VCaP (cell line): ENCODE data around the gene GBP7.
"Not testable (repeated sequence)": the region's sequence is repeated elsewhere in the genome, so short reads cannot be mapped to it uniquely, and the experiment has no call there.

Experiments used
- H3K27ac ChIP-seq: fragments of 450-650 bp; 2 replicates; pipeline ENCODE4 v1.5.1; 2017
- CTCF ChIP-seq: fragments of 450-650 bp; conservative IDR thresholded peaks from 2 replicates; pipeline ENCODE4 v1.5.1; 2017; ENCODE audit warnings: mild to moderate bottlenecking, moderate library complexity

Gene GBP7

GRCh38 chr1:89147678-89148658 lies 27.8 kb downstream of the GBP7 start:
- H3K27ac ChIP-seq, result no peak overlapping the region
- TF ChIP-seq CTCF, result no peak

DNA sequence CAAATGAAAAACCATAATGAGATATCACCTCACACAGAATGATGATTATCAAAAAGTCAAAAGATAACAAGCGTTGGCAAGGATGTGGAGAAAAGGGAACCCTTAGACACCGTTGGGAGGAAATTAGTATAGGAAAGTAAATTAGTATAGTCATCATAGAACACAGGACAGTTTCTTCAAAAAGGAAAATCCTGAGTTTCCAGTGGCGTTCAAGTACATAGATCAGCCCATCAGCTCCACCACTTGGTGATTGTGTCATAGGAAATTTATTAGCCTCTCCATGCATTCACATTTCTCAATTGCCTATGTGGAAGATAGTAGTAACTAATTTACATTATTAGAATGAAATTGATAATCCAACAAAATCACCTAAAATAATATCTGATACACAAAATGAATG lies 29.1 kb downstream of the GBP7 start:
- TF ChIP-seq CTCF, result no peak
- no peak overlapping the region for H3K27ac ChIP-seq

GRCh38 chr1:89143484-89143883 lies 32.3 kb downstream of the GBP7 start:
- no peak overlapping the region for H3K27ac ChIP-seq
- no peak for TF ChIP-seq CTCF

DNA sequence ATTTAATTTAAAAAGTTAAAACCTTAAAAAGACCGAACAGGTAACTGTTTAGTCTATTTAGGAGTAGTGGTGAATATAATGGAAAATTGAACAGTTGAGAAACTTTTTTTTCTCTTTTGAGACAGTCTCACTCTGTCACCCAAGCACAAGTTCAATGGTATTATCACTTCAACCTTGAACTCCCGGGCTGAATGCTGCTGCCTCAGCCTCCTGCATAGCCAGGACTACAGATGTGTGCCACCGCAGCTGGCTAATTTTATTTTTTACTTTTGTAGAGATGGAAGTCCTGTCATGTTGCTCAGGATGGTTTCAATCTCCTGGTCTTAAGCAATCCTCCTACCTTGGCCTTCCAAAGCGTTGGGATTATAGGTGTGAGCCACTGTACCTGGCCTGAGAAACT lies 33.6 kb downstream of the GBP7 start:
- H3K27ac ChIP-seq, result no peak overlapping the region
- no peak for TF ChIP-seq CTCF

DNA sequence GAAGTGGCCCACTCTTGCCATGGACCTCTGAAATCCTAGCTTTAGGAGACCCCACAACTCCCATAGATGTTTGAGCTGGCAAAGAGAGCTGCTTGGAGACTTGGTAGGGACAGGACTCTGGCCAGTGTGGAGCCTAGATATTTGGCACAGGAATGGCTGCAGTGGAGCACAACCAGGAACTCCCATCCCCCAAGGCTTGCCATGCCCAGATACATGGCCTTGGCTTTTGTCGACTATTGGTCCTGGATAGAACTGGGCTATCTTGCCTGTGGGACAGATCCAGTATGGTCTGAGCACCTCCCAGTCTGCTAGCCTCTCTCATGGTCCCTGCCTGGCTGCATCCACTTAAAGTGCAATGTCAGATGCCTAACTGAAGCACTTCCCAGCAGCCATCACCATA lies 42.1 kb downstream of the GBP7 start:
- H3K27ac ChIP-seq, result no peak overlapping the region
- TF ChIP-seq CTCF, result no peak

- no peak overlapping the region for H3K27ac ChIP-seq
- no peak for TF ChIP-seq CTCF
Observed at GRCh38 chr1:89130716-89131115, 45.1 kb downstream of the GBP7 start.

DNA sequence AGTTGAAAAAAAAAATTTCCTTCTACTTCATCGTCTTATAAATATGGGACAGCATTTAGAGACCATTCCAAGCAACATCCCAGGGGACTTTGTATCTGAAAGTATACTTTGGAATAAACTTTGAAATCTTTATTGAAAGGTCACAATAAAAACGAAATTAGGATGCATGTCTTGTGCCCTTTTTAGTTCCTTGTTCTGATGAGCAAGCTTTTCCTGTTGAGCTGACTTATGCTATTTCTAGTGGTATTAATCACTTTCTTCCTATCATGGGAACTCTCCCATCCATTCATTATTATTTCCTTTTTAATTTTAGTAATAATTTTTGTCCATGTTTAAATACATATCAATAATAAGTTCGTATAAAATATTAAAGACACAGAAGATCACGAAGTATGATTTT lies 45.9 kb downstream of the GBP7 start:
- H3K27ac ChIP-seq, result no peak overlapping the region
- no peak for TF ChIP-seq CTCF

DNA sequence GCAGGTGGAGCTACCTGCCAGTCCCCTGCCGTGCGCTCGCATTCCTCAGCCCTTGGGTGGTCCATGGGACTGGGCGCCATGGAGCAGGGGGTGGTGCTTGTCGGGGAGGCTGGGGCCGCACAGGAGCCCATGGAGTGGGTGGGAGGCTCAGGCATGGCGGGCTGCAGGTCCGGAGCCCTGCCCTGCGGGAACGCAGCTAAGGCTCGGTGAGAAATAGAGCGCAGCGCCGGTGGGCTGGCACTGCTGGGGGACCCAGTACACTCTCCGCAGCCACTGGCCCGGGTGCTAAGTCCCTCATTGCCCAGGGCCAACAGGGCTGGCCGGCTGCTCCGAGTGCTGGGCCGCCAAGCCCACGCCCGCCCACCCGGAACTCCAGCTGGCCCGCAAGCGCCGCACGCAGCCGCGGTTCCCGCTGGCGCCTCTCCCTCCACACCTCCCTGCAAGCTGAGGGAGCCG lies 47.8 kb downstream of the GBP7 start:
- not testable (repeated sequence) for H3K27ac ChIP-seq

DNA sequence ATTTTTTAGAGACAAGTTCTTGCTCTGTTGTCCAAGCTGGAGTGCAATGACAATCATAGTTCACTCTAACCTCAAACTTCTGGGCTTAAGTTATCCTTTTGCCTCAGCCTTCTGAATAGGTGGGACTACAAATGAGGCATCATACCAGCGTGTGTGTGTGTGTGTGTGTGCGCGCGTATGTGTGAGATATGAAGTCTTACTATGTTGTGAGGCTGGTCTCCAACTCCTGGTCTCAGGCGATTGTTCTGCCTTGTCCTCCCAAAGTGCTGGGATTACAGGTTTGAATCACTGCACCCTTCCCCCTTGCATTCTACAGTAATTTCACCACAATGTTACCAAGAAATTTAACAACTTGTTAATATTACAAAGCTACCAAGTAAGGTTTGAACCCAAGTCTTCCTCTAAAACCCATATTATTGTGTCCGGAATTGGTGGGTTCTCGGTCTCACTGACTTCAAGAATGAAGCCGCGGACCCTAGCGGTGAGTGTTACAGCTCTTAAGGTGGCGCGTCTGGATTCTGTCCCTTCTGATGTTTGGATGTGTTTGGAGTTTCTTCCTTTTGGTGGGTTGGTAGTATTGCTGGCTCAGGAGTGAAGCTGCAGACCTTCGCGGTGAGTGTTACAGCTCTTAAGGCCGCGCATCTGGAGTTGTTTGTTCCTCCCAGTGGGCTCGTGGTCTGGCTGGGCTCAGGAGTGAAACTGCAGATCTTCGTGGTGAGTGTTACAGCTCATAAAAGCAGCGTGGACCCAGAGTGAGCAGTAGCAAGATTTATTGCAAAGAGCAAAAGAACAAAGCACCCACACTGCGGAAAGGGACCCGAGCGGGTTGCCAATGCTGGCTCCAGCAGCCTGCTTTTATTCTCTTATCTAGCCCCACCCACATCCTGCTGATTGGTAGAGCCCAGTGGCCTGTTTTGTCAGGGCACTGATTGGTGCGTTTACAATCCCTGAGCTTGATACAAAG lies 48.9 kb downstream of the GBP7 start:
- H3K27ac ChIP-seq, result not testable (repeated sequence)
